ENCODE data around the gene CD40LG.
A peak's percentile ranks its signal among the peaks of the same experiment; 100 is the strongest.

The CD40LG gene

DNA sequence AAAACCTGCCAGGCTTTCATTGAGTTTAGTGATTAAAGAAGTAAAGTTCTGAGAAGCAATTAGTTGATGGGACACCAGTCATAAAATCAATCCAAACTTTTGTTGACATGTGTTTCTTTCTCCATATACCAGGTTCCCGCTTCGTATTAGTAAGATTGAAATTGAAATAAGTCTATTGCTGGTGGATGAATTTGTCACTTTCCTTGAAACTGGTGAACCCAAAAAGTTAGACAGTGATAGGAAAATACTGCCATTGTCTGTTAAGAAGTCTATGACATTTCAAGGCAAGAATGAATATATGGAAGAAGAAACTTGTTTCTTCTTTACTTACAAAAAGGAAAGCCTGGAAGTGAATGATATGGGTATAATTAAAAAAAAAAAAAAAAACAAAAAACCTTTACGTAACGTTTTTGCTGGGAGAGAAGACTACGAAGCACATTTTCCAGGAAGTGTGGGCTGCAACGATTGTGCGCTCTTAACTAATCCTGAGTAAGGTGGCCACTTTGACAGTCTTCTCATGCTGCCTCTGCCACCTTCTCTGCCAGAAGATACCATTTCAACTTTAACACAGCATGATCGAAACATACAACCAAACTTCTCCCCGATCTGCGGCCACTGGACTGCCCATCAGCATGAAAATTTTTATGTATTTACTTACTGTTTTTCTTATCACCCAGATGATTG, at the start of gene CD40LG:
TSS of gene CD40LG (plus strand) at position 482 of the 684 bp plus-strand sequence. CDS start at position 573, 91 bp downstream.
- DNase-seq = peak; percentile 49

DNA sequence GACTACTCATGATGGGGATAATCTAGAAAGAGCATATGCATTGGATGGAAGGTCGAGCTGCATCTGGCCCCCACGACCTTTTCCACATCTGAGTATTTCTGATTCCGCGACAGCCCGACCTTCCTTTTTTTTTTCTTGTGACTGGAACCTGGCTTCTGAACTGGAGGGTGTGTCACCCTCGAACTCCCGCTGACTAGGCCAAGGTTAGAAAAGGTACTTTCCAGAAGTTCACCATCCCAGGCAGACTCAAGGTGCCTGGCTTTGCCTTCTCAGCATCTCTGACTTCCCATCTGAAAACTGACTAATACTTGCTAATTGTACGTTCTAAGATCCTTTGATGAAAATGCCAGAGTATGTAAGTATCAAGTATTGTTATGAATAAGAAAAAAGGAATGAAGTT, 49.3 kb upstream of the CD40LG start:
- peak; percentile 38 for DNase-seq

DNA sequence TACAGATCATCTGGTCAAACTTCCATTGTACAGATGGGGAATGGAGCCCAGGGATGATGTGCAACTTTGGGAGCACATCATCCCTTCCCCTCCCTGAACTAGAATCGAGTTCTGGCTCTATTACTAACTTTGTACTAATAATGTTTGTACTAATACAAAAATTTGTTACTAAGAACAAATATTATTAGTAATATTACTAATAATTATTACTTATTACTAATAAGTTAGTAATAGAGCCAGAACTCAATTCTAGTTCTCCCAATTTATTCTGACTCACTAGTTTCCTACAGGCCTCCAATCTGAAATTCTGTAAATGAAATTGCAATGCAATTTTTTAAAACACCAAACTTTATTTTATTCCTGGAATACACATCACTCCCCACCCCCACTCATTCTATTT, 47.9 kb upstream of the CD40LG start:
- DNase-seq = no peak

DNA sequence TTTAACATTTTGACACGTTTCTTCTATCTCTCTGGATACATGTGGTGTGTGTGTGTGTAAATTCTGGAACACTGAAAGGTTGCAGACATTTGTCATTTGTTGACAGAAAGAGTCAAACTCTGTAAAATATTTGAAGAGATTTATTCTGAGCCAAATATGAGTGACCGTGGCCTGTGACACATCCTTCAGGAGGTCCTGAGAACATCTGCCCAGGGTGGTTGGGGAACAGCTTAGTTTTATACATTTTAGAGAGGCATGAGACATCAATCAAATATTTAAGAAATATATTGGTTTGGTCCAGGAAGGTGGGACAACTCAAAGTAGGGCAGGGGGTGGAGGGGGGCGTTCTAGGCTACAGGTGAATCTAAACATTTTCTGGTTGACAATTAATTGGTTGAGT, 40.7 kb upstream of the CD40LG start:
- no peak for DNase-seq

DNA sequence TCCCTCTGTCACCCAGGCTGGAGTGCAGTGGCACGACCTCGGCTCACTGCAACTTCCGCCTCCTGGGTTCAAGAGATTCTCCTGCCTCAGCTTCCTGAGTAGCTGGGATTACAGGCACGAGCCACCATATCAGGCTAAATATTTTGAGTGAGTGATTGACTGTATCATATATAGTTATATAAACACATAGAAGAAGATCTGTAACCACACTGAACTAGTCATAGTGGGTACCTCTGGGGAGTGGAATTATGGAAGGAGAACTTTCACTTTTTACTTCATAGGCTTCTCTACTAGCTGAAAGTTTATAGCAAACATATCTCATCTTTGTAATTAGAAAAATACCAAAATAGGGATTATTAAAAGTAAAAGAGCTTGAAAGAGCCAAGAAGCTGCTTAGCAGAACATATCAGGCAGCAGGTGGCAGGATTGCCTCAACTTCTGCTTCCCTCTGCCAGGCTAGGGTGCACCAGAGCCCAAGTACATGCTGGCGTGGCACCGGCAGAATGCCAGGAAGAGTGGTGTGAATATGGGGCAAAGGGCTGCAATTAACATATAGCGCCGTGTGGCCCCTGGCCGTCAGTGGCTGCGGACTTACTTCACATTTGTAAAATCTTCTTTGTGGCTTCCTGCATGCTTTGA, 39.5 kb upstream of the CD40LG start:
- peak; percentile 65 for DNase-seq

DNA sequence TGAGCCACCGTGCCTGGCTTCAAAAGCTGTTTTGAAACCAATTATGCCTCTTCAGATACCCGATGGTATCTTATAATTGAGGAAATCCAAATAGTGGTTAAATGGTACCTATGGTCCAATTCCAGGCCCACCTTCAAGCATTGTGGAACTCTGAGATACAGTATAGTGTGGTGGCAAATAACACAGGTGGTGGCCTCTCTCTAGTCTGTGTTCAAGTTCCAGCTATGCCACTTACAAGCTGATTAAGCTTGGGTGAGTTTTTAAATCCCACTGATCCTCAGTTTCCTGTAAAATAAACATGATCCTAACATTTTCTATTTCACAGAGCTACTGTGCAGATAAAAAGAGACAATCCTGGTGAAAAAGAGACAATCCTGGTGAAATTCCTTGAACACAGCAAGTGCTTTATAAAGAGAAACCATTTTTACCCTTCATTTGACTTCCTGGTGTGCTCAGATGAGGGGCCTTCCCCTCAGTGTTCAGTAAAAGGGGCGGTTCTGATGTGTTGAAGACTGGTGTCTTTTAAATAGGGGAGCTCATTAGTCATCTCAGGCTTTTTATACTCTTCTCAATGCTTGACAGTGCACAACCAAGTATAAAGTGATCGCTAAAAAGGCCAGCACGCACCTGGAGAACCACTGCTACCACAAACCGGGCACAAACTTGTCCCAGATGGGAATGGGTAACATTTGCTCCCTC, 30.8 kb upstream of the CD40LG start:
- peak; percentile 24 for DNase-seq

DNA sequence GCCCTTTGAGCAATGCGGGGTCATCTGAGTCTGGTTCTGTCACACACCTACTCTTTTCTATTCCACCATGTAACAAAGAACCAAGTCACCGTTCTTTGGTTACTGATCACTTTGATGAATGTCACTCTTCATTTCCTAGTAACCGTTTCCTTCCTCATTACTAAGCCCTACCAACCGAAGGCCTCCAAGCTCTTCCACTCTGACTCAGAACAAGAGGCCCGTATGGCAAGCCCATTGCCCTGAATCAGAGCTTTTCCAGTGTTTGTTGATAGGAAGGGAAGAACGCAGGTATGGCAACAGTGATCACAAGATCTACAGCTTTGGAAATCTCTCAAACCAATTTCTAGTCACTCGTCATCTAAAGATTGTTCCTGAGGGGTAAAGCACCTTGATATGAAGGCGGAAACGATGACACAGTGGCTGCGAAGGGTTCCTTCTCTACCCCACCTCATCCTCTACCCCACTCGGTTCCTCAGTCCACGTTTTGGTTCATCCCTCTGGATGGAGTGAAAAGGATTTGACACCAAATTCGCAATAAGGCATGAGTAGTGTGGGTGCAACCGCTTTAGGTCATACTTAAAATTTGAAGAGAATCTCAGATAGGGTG, 28.0 kb upstream of the CD40LG start:
- DNase-seq = peak; percentile 54

DNA sequence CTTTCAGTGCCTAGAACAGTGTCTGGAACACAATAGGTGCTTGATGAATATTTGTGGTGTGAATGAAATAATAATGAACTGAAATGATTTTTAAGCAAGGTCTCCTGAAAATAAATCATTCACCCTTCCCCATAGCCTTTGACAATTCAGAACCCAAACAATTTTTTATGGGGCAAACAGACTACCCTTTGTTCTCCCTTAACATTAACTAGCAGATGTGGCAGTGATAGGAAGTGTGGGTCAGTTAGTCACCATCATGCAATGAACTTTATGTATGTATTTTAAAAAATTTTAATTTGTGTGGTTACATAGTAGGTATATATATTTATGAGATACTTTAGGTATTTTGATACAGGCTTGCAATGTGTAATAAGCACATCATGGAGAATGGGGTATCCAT, 27.2 kb upstream of the CD40LG start:
- DNase-seq = no peak

DNA sequence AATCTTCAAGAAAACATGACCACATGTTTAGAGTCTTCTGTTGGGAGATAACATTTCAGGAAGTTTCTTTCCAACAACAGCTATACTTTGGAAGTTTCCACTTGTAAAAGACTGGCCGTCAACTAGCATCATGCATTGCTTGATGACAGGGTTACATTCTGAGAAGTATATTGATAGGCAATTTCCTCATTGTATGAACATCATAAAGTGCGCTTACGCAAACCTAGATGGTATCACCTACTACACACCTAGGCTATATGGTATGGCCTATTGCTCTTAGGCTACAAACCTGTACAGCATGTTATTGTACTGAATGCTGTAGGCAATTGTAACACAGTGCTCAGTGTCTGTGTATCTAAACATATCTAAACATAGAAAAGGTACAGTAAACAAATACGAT, 25.4 kb upstream of the CD40LG start:
- DNase-seq = no peak

DNA sequence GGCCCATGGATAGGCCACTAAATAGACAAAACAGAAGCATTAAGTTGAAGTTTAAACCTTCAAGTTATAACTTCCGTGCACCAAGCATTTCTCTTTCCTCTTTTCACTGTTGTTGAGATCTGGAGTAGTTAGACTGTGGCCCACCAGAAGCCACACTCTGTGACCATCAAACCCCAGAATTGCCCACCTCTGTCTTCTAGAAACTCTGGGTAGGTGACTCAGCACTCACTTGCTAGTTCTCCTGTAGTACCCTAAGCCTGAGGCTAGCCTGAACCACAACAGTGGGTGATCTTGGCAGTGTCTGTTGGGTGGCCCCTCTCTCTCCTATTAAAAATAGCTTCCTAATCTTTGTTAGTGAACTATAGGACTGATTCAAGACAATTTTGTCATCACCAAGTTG, 24.6 kb upstream of the CD40LG start:
- DNase-seq = peak; percentile 5

DNA sequence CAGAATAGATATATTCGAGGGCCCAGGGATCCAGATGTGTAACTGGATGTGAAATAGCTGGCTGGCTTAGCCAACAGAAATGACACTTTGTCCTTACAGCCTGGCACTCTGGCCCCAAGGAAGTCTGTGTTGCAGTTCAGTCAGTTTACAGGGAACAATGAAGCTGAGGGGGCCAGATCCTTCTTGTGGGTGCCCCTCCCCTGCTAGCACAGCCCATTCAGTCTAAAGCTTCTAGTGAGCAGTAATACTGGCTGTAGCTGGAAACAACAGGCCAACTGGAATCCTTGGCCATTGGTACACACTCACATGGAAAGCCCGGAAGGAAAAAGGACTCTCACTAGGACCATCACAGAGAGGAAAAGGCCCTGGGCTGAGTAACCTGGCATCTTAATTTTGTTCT, 22.7 kb upstream of the CD40LG start:
- DNase-seq = no peak

DNA sequence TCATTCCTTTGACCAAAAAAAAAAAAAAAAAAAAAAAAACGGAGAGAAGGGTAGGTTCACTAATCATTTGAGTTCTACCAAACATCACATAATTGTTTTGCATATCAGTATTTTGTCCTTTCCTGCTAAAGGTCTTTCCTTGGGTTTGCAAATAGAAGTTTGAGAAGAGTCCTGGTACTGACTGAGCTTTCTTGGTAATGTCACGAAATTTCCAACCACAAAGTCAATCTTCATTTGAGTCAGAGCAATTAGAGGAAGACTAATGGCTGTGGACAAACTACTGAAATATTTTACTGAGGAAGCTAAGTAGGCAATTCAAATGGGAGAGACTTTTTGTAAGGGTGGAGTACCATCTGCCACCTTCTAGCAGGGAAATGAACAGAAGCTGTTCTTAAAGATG, 21.7 kb upstream of the CD40LG start:
- no peak for DNase-seq

DNA sequence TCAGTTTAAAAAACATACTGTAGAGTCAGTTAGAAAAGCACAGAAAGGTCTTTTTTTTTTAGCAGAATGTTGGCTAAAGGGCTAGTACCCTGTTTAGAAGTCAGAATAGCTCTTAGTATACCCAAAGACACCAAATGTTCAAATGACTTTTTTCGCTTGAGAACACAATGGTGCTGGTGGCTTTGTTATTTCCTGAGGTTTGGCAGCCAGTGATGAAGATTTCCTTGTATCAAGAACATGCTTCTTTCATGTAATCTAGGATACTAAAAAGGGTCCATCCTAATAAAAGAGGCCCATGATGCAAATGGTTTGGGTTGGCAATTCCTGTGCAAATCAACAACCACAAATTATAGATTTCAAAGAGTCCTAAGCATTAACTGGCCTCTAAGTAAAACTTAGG, 21.1 kb upstream of the CD40LG start:
- no peak for DNase-seq

DNA sequence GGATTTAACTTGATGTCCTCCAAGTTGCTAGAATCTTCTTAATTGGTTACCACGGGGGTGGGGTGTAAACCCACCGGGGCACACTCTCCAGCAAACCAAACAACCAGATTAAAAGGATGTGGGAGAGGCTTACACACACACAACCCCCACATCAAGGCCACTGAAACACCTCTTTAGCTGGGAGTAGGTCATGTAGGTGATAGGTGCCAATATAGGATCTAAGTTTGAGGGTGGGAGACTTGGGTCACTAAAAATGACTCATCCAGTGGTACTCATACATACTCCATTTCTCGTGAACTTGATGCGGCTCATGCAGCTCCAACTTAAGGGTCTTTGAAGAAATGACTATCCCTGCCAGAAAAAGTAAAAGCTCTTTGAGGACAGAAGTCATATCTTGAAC, 20.5 kb upstream of the CD40LG start:
- peak; percentile 29 for DNase-seq

DNA sequence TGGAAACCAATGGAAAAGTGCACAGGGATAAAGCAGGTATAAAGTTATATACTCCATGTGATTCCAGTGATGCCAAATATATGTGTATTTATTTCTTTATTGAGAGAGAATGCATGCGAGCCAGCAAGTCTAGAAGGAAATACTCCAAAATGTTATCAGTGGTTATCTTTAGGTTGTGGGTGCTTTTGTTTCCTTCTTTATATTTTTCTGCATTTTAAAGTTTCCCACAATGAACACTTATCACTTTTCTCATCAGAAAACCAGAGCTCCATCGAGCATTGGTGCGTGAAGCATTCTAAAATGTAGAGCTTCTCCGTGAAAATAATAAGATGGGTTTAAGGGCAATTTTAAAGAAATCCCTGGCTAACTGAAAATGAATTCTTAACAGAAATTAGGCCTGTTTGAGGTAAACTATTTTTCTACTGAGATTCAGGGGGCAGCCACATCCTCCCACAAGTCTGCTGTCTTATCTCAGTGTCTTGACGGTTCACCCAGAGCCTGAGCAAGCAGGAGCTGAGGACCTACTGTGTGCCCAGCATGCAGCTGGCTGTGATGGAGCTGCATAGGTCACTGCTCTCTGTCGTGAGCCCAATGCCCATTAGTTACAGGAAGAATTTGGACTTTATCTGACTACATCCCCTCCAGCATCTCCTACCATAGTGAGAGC, 18.7 kb upstream of the CD40LG start:
- DNase-seq = no peak

DNA sequence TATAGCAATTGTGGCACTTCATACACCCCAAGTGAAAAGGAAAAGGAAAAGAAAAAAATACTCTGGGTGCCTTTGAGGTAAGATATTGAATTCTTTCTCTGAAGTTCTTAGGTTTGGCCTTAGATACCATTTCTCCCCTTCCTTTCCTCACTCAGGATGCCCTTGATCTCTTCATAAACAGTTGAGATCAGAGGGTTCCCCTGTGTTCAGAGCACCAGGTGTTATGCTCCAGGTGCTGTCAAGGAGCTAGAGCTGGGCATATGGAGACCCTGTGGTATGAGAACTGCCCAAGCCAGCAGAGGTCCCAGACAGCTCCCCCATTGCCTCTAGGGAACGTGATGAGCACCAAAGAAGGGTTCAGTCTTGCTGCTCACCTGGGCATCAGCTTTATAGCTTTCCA, 17.1 kb upstream of the CD40LG start:
- no peak for DNase-seq

DNA sequence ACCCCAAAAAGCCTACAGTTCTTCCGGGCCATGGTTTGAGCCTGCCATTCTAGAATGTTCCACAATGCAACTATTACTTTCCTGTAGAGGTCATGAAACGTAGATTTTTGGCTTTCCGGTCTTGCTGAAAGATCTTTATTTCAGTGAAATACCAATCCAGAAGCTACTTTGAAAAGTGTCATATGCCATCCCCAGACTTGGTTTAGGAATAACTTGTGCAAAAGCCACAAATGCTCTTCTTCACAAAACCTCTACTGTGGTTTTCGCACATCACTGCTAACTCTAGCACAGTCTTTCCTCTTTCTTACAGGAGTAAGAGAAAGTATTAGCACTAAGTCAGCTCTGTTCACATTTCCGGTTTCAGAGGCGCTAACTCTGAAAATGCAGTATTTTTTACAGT, 12.7 kb upstream of the CD40LG start:
- no peak for DNase-seq

DNA sequence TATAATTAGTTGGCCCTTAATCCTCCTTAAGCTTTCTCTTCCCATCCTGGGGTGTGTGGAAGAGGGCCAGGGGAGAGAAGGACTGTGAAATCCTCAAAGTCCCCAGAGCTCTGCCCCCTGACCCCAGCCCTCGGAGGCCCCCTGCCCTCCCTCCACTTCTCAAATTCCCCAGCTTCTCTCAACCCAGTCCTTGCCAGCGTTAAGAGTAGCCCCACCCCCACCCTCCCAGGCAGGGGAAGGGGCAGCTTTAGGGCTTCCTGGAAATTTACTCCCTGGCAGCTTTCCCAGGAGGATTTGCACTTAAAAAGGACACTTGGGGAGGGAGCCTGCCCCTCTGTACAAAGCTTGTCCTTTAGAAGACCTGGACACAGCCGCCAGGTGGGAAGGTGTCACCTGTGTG, 11.8 kb upstream of the CD40LG start:
- no peak for DNase-seq

DNA sequence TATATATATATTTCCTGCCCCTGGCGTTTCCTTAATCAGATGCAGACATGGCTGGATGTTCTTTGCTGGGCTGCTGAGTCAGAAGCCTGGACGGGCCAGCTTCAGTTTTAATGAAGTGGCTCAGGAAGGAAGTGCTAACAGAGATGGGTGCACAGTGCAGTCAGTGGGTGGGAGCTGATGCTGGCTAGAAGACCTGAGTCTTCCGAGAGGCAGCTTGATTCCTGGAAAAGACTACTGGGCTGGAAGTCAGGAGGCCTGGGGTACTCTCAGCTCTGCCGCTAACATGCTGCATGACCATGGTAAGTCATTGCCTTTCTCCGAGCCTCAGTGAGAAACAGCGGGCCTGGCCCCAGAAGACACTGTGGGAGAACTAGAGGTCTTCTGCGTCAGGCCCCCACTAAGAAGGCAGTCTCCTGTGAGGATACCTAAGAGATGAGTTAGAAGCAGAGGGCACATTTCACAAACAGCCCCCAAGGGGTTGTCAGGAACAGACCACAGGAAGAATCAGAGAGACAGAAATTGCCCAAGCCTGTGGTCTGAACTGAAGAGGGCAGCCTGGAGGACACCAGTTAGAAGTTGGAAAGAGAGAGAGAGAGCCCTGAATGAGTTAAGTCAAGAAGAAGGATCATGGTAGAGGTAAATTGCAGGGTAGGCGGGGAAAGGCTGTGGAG, 8.3 kb upstream of the CD40LG start:
- peak; percentile 29 for DNase-seq

DNA sequence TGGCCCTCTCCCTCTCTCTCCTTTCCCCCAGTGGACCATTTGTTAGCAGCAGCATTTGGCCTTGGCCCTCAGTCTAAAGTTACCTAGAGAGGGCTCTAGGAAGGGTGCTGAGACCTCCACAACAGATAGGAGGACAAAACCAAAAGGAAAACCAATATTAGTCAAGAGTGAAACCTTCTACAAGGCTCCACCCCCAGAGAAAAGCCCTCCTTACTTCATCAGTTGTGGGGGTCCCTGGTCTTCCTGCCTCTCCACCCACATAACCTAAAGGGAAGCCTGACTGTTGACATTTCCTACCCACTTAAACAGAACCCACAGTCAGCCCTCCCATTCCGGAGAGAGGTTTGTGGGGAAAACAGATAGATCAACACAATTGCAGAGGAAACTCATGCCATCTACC, 4.7 kb upstream of the CD40LG start:
- no peak for DNase-seq

DNA sequence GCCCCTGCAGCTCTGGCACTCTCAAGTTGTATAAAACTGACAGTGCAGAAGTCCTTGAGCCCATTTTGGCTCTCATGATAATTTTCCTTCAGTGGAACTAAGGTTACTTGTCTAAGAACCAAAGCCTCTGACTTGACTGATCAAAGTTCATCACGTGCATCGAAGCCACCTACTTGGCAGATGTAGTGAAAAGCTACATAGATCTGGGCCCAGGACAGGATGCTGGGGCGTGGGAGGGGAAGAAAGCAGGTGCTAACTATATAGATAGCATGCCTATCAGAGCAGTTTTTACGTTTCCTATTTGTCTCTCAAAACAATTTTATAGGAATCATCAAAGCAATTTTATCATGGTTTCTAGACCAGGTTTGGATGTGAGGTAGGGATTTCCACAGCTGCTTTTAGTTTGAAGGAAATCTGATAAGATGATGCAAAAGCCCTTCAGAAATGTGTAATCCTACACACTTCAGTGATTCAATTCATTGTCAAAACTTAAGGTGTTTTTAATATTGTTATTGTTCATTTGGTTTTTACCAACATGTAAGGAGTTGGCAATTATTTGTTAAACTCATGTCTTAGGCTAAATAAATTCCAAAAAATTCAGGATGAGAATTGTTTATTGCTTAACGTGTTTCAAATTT, 1.2 kb upstream of the CD40LG start:
- peak; percentile 66 for DNase-seq

DNA sequence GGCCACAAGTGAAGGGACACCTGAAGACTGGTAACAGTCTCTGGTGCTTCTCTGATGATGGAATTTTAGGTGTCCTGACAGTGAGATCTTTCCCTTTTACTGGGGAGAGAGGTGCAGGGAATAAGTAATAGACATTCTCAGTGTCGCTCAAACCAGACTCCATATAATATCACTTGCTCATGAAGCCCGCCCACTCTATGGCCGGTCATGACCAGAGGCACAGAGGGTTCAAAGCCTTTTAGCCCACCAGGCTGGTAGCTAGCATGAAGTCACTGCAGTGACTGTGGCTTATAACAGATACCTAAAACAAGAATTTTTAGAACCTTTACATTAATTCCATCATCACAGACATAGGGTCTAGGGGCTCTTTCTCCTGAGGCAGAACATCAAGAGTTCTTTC, 2.9 kb downstream of the CD40LG start:
- peak; percentile 22 for DNase-seq

Measured in activated naive CD4-positive, alpha-beta T cell treated with Interleukin-2 at 50 U/mL for 16 hours (primary cell).